Measurements from ENCODE around the gene HSPA1B. TPM values are rescaled to one million over a fixed set of nuclear protein-coding genes. Genes with fewer than 3 reads are reported as not detected.
A peak's percentile ranks its signal among the peaks of the same experiment; 100 is the strongest.
"Not testable (repeated sequence)": the region's sequence is repeated elsewhere in the genome, so short reads cannot be mapped to it uniquely, and the experiment has no call there.

Gene HSPA1B
- total and polyA plus RNA-seq, 7 donors = 19.4 to 721 (median 199) TPM

DNA sequence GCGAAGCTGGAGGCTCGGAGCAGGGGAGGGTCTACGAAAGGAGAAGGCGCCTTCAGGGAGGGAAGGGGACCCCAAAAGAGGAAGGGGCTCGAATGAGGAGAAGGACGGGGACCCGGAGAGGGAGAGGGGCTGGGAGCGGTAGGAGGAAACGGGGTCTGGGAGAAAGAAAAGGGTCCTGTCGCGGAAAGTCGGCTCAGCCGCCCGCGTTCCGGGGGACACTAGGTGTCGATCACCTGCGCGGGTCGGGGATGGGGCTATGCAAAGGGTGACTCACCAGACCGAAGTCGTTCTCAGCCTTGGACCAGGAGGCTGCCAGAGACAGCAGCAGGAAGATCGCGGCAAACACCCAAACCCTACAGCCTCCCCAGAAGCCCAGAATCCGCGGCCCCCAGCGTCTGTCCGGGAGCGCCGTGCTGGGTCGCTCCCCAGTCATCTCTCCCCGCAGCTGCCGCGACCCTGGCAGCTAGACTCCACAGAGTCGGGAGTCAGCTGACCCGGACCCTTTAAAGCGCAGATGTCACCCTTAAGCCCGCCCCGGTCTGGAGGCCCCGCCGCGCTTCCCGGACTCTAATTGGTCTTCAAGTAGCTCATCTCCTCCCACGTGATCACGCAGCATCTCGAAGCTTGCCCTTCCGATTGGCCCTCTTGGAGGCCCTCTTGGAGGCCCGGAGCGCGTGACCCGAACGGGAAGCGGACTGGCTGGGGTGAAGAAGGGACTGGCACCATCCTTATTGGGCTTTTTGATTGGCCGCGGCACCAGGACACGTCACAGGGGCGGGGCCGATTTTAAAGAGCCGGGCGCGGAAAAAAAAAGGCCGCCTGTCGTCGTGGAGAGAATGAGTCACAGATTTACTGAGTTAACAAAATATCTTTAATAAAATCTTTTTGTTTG is 35.1 kb downstream of the HSPA1B start, which contains the start of gene NEU1:
Gene NEU1, minus strand, starts transcription at position 478 of the 892 bp plus-strand sequence. Its CDS starts 45 bp downstream, at position 433.
- peak; percentile 97 to 98 (median 98) for ATAC-seq
- Histone ChIP-seq H3K4me3 (peak within 1 kb of the TSS; percentile 89), H3K36me3 (ENCODE audit: insufficient read depth in 1 of 2, low read depth in 1 of 2) (peaks cover 5 to 33% of the 10 kb centered on the region in 2 donors), H3K9me3 (no peaks in the 10 kb centered on the region), H3K4me1 (peaks cover 9% of the 10 kb centered on the region), H3K27me3 (ENCODE audit: insufficient read depth in 3 of 3, low read length in 2 of 3) (no peaks in the 10 kb centered on the region), H3K27ac (peak within 1 kb of the TSS; percentile 91)
- intact Hi-C loops (cut with DNase I) = loop anchor here (2.0 to 10.0 kb wide), 4 partner anchors 26 to 178 kb away; partner anchors contain the start of genes LY6G5C (in 1 of the 2) and VWA7 (in 1 of the 2)
- WGBS, 3 donors = 0% methylated on average over 55 to 64 of the region's 64 CpGs
- TF ChIP-seq, protein P1, sequence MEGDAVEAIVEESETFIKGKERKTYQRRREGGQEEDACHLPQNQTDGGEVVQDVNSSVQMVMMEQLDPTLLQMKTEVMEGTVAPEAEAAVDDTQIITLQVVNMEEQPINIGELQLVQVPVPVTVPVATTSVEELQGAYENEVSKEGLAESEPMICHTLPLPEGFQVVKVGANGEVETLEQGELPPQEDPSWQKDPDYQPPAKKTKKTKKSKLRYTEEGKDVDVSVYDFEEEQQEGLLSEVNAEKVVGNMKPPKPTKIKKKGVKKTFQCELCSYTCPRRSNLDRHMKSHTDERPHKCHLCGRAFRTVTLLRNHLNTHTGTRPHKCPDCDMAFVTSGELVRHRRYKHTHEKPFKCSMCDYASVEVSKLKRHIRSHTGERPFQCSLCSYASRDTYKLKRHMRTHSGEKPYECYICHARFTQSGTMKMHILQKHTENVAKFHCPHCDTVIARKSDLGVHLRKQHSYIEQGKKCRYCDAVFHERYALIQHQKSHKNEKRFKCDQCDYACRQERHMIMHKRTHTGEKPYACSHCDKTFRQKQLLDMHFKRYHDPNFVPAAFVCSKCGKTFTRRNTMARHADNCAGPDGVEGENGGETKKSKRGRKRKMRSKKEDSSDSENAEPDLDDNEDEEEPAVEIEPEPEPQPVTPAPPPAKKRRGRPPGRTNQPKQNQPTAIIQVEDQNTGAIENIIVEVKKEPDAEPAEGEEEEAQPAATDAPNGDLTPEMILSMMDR (IDR thresholded peaks at IDR 0.05) = no peak
- peak; percentile 100 for DNase-seq

GRCh38 chr6:31864123-31864562 is 36.6 kb downstream of the HSPA1B start:
- not testable (repeated sequence) for H3K4me1 ChIP-seq; DNase-seq; ATAC-seq; H3K9me3 ChIP-seq; H3K27me3 ChIP-seq (ENCODE audit: insufficient read depth in 3 of 3, low read length in 2 of 3)
- intact Hi-C loops (cut with DNase I) = loop anchor here (10.0 kb wide), 2 partner anchors 89 to 179 kb away; partner anchors contain the start of genes LY6G5C (in 1 of the 2) and VWA7 (in 1 of the 2)
- WGBS, 3 donors = 8 to 12% (median 12%) methylated on average over 16 of the region's 16 CpGs
- Histone ChIP-seq H3K4me3 (peak overlapping the region; percentile 89), H3K27ac (peak overlapping the region; percentile 84), H3K36me3 (ENCODE audit: insufficient read depth in 1 of 2, low read depth in 1 of 2) (peaks cover 2 to 17% of the 10 kb centered on the region in 2 donors)

DNA sequence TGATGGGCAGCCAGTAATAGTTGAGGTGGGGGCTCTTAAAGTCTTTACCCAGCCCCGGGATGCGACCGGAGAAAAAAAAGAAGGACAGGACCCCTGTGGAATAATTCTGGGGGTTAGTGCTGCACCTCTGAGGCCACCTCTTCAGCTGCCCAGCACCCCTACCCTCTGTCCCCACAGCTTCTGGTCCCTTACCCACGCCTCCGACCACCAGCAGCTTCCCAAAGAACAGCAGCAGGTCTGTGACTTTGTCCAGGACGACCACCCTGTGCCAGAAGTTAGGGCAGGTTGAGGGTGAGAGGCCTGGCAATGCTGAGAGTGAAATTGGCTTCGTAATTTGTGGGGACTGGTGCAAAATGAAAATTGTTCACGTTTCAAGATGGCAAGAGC is 37.3 kb downstream of the HSPA1B start:
- Histone ChIP-seq H3K9me3 (no peaks in the 10 kb centered on the region), H3K4me1 (peaks cover 9% of the 10 kb centered on the region), H3K27me3 (ENCODE audit: insufficient read depth in 3 of 3, low read length in 2 of 3) (no peaks in the 10 kb centered on the region), H3K27ac (no peak overlapping the region), H3K4me3 (no peak overlapping the region), H3K36me3 (ENCODE audit: insufficient read depth in 1 of 2, low read depth in 1 of 2) (peaks cover 2 to 11% of the 10 kb centered on the region in 2 donors)
- WGBS, 3 donors = 80 to 82% (median 82%) methylated on average over 8 of the region's 8 CpGs
- intact Hi-C loops (cut with DNase I) = loop anchor here (10.0 kb wide), 2 partner anchors 90 to 180 kb away; partner anchors contain the start of genes LY6G5C (in 1 of the 2) and VWA7 (in 1 of the 2)
- TF ChIP-seq, protein P1 (IDR thresholded peaks at IDR 0.05) = no peak
- ATAC-seq (no peak), DNase-seq (no peak)

DNA sequence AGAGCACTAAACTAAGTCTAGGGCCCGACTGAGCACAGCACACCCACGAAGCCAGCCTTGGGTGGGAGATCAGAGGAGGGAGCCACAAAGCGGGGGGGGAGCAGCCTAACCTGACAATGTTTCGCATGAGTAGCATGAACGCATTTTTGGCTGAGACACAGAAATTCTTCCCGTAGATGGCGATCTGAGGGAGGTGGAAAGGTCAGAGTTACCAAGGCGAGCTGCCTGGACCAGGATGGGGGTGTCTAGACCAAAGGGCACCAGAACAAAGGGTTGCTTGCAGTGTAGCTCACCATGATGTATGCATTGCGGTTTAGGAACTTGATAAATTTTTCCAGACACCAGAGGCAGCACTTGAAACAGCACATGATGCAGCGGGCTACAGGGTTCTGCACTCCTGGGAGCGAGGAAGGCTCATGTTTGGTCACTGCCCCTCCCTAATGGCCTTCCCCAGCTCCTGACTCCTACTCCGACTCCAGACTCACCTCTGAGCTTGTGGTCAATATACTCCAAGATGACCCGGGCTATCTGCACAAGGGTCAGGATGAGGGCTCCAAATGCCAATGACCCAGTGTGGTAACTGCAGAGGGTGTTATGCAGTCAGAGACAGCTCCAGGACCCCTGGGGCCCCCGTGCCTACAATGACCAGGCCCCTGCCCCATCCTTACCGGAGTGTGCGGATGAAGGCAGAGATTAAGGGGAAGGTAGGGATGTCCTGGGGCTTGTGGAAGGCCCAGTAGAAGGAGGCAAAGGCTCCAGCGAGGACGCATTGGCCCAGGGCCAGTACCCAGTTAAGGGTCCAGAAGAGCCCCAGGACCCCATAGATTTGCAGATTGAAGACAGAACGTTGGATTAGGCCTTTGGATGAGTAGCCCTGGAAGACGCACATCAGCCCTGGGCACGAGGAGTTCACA is 37.9 kb downstream of the HSPA1B start:
- intact Hi-C loops (cut with DNase I) = loop anchor here (10.0 kb wide), 2 partner anchors 91 to 181 kb away; partner anchors contain the start of genes LY6G5C (in 1 of the 2) and VWA7 (in 1 of the 2)

GRCh38 chr6:31868658-31868971 is 41.1 kb downstream of the HSPA1B start:
- not testable (repeated sequence) for H3K4me3 ChIP-seq; H3K27me3 ChIP-seq (ENCODE audit: insufficient read depth in 3 of 3, low read length in 2 of 3); H3K4me1 ChIP-seq; DNase-seq; H3K36me3 ChIP-seq (ENCODE audit: insufficient read depth in 1 of 2, low read depth in 1 of 2); ATAC-seq; H3K9me3 ChIP-seq; H3K27ac ChIP-seq
- intact Hi-C loops (cut with DNase I) = loop anchor here (10.0 kb wide), 2 partner anchors 94 to 184 kb away; partner anchors contain the start of genes LY6G5C (in 1 of the 2) and VWA7 (in 1 of the 2)
- 64 to 85% (median 67%) methylated on average over 1 of the region's 1 CpG for WGBS, 3 donors

More for the DNA sequence above, 37.9 kb downstream of the HSPA1B start:
- H3K9me3 ChIP-seq = no peaks in the 10 kb centered on the region
- no peak for ATAC-seq
- H3K36me3 ChIP-seq (ENCODE audit: insufficient read depth in 1 of 2, low read depth in 1 of 2) = peaks cover 0 to 5% of the 10 kb centered on the region in 2 donors
- no peak overlapping the region for H3K27ac ChIP-seq
- TF ChIP-seq, protein P1 (IDR thresholded peaks at IDR 0.05) = no peak
- no peak overlapping the region for H3K4me3 ChIP-seq
- 78 to 82% (median 79%) methylated on average over 21 of the region's 21 CpGs for WGBS, 3 donors
- no peaks in the 10 kb centered on the region for H3K27me3 ChIP-seq (ENCODE audit: insufficient read depth in 3 of 3, low read length in 2 of 3)
- DNase-seq = no peak
- H3K4me1 ChIP-seq = peaks cover 9% of the 10 kb centered on the region

All from psoas muscle (tissue), 8 donors.